CD4-positive, alpha-beta T cell treated with Interleukin-6 at 100 ng/mL for 8 hours (primary cell): Measurements from ENCODE around the gene EPHB6.

ENCODE experiments used
- DNase-seq: peaks from one replicate; pipeline ENCODE4 v3.0.0-alpha.2; 2020; ENCODE audit warnings: mixed read lengths, low spot score

EPHB6 gene

GRCh38 chr7:142854372-142855113 lies at the start of gene EPHB6:
EPHB6 (plus strand) TSS chr7:142855076; CDS start chr7:142863228, 8,152 bp downstream.
- DNase-seq, result peak; percentile 57

- DNase-seq, result no peak
Measured at GRCh38 chr7:142805350-142806021, 49.4 kb upstream of the EPHB6 start.

- DNase-seq, result no peak
Measured at GRCh38 chr7:142806022-142806356, 48.9 kb upstream of the EPHB6 start.

GRCh38 chr7:142806957-142807356 lies 47.9 kb upstream of the EPHB6 start:
- no peak for DNase-seq

- DNase-seq, result peak; percentile 82
Measured at GRCh38 chr7:142807855-142808460, 46.9 kb upstream of the EPHB6 start.

GRCh38 chr7:142808461-142808801 lies 46.4 kb upstream of the EPHB6 start:
- DNase-seq, result no peak

GRCh38 chr7:142808802-142809583 lies 45.9 kb upstream of the EPHB6 start:
- peak; percentile 99 for DNase-seq

GRCh38 chr7:142809671-142810070 lies 45.2 kb upstream of the EPHB6 start:
- peak; percentile 23 for DNase-seq

GRCh38 chr7:142811154-142811737 lies 43.6 kb upstream of the EPHB6 start:
- peak; percentile 80 for DNase-seq

GRCh38 chr7:142812437-142813215 lies 42.2 kb upstream of the EPHB6 start:
- DNase-seq, result peak; percentile 21

GRCh38 chr7:142813226-142813625 lies 41.6 kb upstream of the EPHB6 start:
- DNase-seq, result no peak

GRCh38 chr7:142813699-142814098 lies 41.2 kb upstream of the EPHB6 start:
- no peak for DNase-seq

- DNase-seq, result no peak
Measured at GRCh38 chr7:142814451-142814850, 40.4 kb upstream of the EPHB6 start.

GRCh38 chr7:142815134-142815533 lies 39.7 kb upstream of the EPHB6 start:
- DNase-seq, result no peak

- no peak for DNase-seq
Measured at GRCh38 chr7:142817506-142817905, 37.4 kb upstream of the EPHB6 start.

GRCh38 chr7:142819530-142819929 lies 35.3 kb upstream of the EPHB6 start:
- DNase-seq, result no peak

- DNase-seq, result no peak
Measured at GRCh38 chr7:142822714-142823113, 32.2 kb upstream of the EPHB6 start.

GRCh38 chr7:142827951-142828500 lies 26.9 kb upstream of the EPHB6 start:
- DNase-seq, result no peak

- DNase-seq, result no peak
Measured at GRCh38 chr7:142832417-142832816, 22.5 kb upstream of the EPHB6 start.

- DNase-seq, result no peak
Measured at GRCh38 chr7:142833174-142834048, 21.5 kb upstream of the EPHB6 start.
